Body of pancreas (tissue), 4 donors: ENCODE results near the gene RDH8.

ENCODE experiments used
- POLR2A ChIP-seq, 3 donors: fragments of 450-650 bp; IDR thresholded peaks; one replicate each; pipeline ENCODE4 v1.6.1; 2016; ENCODE audit warnings: antibody characterized with exemption in 3 of 3, mild to moderate bottlenecking in 2 of 3
- TF ChIP-seq, protein P1 (sequence below), 7 experiments: fragments of 450-650 bp in 4 of 7; fragments of 200-600 bp in 3 of 7; sonication (generic) in 3 of 7; IDR thresholded peaks; one replicate each; pipeline ENCODE4 v1.5.1; 2016 to 2019; ENCODE audit warnings: antibody characterized with exemption in 7 of 7

- no peak for TF ChIP-seq POLR2A (IDR thresholded peaks at IDR 0.05)
- TF ChIP-seq, protein P1, sequence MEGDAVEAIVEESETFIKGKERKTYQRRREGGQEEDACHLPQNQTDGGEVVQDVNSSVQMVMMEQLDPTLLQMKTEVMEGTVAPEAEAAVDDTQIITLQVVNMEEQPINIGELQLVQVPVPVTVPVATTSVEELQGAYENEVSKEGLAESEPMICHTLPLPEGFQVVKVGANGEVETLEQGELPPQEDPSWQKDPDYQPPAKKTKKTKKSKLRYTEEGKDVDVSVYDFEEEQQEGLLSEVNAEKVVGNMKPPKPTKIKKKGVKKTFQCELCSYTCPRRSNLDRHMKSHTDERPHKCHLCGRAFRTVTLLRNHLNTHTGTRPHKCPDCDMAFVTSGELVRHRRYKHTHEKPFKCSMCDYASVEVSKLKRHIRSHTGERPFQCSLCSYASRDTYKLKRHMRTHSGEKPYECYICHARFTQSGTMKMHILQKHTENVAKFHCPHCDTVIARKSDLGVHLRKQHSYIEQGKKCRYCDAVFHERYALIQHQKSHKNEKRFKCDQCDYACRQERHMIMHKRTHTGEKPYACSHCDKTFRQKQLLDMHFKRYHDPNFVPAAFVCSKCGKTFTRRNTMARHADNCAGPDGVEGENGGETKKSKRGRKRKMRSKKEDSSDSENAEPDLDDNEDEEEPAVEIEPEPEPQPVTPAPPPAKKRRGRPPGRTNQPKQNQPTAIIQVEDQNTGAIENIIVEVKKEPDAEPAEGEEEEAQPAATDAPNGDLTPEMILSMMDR (IDR thresholded peaks at IDR 0.05) = no peak
These were observed 18.2 kb upstream of the RDH8 start for GRCh38 chr19:9995084-9995483.
